Superior temporal gyrus (tissue), 1 donor: ENCODE results near the gene CKMT1A.
A peak's percentile ranks its signal among the peaks of the same experiment; 100 is the strongest.
"Not testable (repeated sequence)": the region's sequence is repeated elsewhere in the genome, so short reads cannot be mapped to it uniquely, and the experiment has no call there.

Experiments used
- DNase-seq: peaks from one replicate; pipeline ENCODE4 v3.0.0-alpha.2; 2016; ENCODE audit errors: extremely low spot score

CKMT1A gene

GRCh38 chr15:43693148-43694022 is at the start of gene CKMT1A:
Gene CKMT1A, plus strand, starts transcription at chr15:43693859. Its CDS starts 192 bp downstream, at chr15:43694051.
- not testable (repeated sequence) for DNase-seq

GRCh38 chr15:43648649-43649429 is 44.8 kb upstream of the CKMT1A start, which contains the start of gene CATSPER2:
Gene CATSPER2, minus strand, starts transcription at chr15:43648844. Its CDS starts 783 bp downstream, at chr15:43648061.
- DNase-seq: no peak

- DNase-seq: not testable (repeated sequence)
Observed at GRCh38 chr15:43649430-43649926, 44.2 kb upstream of the CKMT1A start.

DNA sequence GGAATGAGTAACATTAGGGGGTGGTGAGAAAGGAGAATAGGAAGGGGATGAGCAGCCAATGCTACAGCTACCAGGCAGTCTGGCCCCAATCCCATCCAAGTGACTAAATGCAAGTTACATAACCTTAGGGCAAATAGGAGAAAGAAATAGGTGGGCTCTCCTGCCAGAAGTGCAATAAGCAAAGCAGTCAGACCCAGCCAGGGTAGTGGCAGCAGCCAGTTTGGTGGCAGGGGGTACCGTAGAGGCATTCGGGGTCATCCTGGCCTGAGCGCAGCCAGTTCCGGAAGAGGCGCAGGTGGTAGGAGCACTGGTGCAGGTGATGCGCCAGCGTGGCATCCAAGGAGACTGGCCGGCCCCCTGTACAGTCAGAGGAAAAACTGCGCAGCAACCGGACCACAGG is 33.9 kb upstream of the CKMT1A start:
- not testable (repeated sequence) for DNase-seq

GRCh38 chr15:43662293-43662692 is 31.4 kb upstream of the CKMT1A start:
- not testable (repeated sequence) for DNase-seq

DNA sequence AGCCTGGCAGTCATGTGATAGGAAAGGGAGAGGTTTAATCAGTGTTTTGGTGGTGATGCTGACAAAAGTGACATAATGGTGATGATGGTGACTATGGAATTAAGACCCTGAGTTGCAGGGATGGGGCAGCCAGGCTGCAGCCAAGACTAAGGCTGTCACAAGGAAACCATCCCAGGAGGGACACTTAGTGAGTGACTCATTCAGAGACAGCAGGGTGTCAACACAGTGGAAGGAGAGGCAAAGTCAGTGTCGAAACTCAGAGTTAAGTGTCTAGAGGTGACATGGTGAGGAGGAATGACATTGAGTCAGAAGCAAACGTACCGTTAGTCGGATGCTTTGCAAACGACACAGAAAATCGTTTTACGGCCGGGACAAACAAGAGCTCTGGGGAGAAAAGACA is 30.3 kb upstream of the CKMT1A start:
- not testable (repeated sequence) for DNase-seq

DNA sequence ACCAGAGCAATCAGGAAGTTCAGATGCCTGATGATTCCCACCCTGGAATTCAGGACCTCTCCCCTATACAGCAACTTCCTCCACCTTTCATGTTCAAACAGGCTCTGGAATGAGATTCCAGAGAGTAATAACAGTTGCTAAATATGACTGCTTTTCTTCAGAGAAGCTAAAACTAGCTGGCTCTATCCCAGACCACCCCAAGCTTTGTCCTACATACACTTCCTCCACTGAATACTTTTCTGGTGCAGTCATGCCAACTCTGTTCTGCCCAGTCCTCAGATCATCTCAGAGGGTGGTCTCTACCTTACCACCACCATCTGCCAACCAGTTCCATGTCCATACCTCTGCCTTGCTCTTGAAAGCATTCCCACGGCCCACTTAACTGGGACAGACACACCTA is 27.5 kb upstream of the CKMT1A start:
- DNase-seq: not testable (repeated sequence)

- not testable (repeated sequence) for DNase-seq
Observed at GRCh38 chr15:43674175-43674574, 19.5 kb upstream of the CKMT1A start.

DNA sequence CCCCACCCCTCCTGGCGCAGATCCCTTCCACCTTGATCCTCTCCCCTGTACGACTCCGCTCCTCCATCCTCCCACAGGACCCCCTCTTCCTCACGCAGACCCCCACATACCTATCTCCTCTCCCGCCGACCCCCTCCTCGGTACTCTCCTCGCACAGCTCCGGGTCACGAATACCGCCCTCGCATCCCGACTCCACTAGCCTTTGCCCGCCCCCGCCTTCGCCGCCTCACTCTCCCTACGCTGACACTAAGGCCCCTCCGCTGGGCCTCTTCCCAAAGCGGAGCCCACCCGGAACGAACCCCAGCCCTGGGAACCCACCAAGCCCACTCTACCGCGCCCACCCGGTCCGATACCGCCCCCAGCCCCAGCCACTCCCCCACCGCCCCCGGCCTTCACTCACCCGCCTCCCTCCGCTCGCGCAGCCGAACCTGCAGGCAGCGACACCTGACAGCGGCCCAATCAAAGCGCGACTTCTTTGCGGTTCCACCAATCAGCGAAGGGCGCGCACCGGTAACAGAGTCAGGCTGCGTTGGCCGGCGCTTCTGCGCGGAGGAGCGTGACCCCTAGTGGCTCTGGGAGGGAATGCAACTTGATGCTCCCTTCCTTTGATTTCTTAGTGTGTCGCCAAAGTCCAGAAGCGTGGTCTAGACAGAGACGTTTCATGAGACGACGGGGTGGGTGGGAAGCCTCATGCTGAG is 3.9 kb upstream of the CKMT1A start:
- DNase-seq: not testable (repeated sequence)

DNA sequence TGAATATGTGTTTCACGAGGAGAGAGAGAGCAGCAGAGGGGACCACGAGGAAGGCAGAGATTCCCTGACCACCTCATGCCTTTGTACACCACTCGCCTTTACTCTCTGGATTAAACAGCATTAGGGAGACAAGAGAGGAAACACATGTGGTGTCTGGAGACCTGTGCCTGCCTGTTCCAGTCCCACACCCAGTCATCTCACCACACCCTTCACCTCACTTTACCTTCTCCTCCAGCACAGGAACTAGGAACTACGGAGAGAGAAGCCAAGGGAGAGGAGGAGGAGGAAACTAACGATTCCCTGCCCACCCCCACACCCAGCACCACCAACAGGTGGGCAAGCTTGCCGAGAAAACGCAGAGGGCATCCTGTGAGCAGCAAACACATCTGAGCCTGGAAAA is 980 bp upstream of the CKMT1A start:
- not testable (repeated sequence) for DNase-seq

DNA sequence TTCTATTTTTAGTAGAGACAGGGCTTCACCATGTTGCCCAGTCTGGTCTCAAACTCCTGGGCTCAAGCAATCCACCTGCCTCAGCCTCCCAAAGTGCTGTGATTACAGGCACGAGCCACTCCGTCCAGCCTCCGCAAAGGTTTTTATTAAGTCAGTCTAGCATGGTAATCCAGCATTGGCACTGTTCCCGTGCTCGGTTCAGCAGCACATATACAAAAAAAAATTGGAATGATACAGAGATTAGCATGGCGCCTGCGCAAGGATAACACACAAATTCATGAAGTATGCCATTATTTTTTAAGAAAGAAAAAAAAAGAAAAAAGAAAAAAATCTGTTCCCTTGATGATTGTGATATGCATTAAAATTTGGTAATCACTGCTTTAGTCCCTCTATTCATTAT is 8.5 kb downstream of the CKMT1A start:
- no peak for DNase-seq

- DNase-seq: peak; percentile 11
Observed at GRCh38 chr15:43702701-43703424, 9.2 kb downstream of the CKMT1A start.

DNA sequence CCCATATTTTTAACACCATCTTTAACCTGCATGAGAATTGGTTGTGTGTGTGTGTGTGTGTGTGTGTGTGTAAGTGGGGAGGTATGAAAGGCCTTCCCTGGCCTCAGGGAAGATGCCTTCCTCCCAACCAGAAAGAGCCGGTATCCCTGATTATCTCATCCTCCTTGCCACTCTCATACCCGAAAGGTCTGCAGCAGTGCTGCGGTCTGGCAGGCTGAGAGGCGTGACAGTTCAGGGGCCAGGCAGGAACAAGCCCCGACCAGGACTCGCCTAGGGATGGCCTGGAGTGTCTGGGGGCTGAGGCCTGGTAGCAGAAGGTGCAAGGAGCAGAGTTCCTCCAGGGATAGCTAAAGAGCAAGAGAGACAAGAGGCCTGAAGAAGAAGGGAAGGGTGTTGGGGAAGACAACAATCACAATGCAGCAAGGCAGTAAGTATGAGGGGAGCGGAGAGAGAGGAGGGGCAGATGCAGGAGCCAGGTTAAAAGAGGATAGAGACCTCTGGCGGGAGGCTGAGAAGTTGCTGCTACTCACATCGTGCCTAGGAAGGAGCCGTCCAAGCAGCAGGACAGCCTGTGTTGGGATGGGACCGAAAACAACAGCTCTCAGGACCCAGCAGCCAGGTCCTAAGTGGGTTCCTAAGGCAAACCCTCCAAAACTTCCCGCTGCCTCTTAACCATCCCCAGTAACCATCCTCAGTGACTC is 16.9 kb downstream of the CKMT1A start:
- DNase-seq: not testable (repeated sequence)

DNA sequence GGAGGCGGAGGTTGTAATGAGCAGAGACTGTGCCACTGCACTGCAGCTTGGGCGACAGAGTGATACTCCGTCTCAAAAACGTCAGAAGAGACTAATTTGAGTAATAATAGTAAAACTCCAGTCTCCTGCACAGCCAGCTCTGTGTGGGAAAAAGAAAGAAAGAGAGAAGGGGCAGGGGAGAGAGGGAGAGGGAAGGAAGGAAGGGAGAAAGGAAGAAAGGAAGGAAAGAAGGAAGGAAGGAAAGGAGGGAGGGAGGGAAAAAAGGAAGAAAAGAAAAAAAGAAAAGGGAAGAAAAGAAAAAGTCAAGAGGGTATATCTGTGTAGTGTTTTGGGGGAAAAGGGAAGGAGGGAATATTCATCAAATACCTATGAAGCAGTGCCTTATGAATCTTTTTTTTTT is 29.5 kb downstream of the CKMT1A start:
- DNase-seq: no peak

DNA sequence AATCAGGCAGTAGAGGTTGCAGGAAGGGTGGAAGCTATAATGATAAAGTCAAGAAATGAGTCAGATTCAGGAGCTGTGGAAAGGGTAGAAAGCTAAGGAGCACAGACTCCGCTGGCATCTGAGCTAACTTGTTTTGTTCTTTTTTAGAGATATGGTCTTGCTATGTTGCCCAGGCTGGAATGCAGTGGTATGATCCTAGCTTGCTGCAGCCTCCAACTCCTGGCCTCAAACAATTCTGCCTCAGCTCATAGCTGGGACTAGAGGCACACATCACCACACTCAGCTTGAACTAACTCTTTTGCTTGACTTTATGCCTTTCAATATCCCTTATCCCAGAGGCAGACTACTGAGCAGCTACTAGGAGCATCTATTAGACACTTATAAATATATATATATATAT is 32.6 kb downstream of the CKMT1A start:
- DNase-seq: not testable (repeated sequence)

- DNase-seq: peak; percentile 54
Observed at GRCh38 chr15:43728053-43728725, 34.5 kb downstream of the CKMT1A start.

- no peak for DNase-seq
Observed at GRCh38 chr15:43735416-43735815, 41.8 kb downstream of the CKMT1A start.

DNA sequence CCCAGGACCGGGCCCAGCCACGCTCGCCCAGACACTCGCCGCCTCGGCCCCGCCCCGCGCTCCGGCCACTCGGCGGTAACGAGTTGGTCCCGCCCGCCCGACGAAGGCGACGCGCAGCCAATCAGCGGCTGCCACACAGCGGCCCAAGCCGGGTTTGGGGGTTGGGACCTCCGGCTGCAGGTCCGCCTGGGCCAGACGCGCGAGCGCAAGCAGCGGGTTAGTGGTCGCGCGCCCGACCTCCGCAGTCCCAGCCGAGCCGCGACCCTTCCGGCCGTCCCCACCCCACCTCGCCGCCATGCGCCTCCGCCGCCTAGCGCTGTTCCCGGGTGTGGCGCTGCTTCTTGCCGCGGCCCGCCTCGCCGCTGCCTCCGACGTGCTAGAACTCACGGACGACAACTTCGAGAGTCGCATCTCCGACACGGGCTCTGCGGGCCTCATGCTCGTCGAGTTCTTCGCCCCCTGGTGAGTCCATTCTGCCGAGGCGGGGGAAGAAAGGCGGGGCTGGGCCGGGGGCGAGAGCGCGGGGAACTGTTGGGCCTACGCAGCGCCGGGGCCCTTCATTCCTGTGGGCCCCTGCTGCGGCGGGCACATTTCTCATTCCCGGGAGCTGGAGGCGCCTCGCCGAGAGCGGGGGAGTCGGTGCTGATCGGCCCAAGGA is 52.7 kb downstream of the CKMT1A start, which contains the start of gene PDIA3:
Gene PDIA3 (plus strand): TSS at position 194 of the 658 bp plus-strand sequence. CDS start 102 bp downstream, at position 296.
- DNase-seq: peak; percentile 92

DNA sequence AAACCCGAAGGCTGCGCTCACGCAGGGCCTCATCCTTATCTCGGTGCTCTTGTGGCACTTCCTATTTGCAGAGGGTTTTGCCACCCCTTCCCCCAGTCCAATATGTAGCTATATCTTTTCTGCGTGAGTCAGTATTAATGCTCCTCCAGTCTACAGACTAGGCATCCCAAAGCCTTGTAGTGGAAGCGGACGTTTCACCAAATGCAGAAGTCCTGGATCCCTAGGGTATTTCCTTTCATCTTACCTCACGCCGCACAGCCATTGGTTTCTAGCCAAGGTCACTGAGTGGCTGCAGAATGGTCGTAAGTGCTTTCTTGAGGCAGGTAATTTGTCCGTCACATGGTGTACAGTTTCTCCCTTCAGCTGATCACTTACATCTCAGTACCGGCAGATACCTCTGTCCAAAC is 53.2 kb downstream of the CKMT1A start:
- not testable (repeated sequence) for DNase-seq
